Lower leg skin (tissue), 4 donors: Measurements from ENCODE around the gene NECTIN4. TPM values are rescaled to one million over a fixed set of nuclear protein-coding genes. Genes with fewer than 3 reads are reported as not detected.

Experiments used
- DNase-seq, 2 donors: peaks; one replicate each; pipeline ENCODE4 v3.0.0-alpha.2; 2019; ENCODE audit warnings: low spot score in 2 of 2
- H3K4me3 ChIP-seq: fragments of 200-600 bp; sonication (generic); 2 replicates; pipeline ENCODE4 v1.5.1; 2017; ENCODE audit warnings: mild to moderate bottlenecking, low read depth; ENCODE audit not compliant: poor library complexity, severe bottlenecking
- POLR2A ChIP-seq, 2 donors: fragments of 450-650 bp; IDR thresholded peaks; one replicate each; pipeline ENCODE4 v1.6.1; 2016 to 2017; ENCODE audit warnings: antibody characterized with exemption in 2 of 2, mild to moderate bottlenecking in 1 of 2, moderate library complexity in 1 of 2
- WGBS, 2 donors: methylation state at CpG; one replicate each; pipeline ENCODE4 v1.1.5; 2018; 5-methylcytosine and 5-hydroxymethylcytosine counted together
- intact Hi-C: fragments of 100-400 bp; cut with DNase I; formaldehyde crosslinking; loops from one replicate; pipeline ENCODE4 v1.15.0; 2023; ENCODE audit warnings: low total_unique reads
- total RNA-seq, 4 donors: library from RNA; depleted of rRNA; stranded (reverse); fragments of >200 nt; gene quantifications; one replicate each; pipeline ENCODE4 v1.1.0, GENCODE V29; 2016
- TF ChIP-seq, protein P1 (sequence below), 3 donors: fragments of 450-650 bp; IDR thresholded peaks; one replicate each; pipeline ENCODE4 v1.5.1; 2016; ENCODE audit warnings: antibody characterized with exemption in 3 of 3, mild to moderate bottlenecking in 3 of 3, moderate library complexity in 2 of 3

Gene NECTIN4
- total RNA-seq, 4 donors from 2014 or later = 176 to 239 (median 208) TPM

GRCh38 chr1:161047436-161048420, 41.6 kb downstream of the NECTIN4 start:
- intact Hi-C loops = no loop called here

DNA sequence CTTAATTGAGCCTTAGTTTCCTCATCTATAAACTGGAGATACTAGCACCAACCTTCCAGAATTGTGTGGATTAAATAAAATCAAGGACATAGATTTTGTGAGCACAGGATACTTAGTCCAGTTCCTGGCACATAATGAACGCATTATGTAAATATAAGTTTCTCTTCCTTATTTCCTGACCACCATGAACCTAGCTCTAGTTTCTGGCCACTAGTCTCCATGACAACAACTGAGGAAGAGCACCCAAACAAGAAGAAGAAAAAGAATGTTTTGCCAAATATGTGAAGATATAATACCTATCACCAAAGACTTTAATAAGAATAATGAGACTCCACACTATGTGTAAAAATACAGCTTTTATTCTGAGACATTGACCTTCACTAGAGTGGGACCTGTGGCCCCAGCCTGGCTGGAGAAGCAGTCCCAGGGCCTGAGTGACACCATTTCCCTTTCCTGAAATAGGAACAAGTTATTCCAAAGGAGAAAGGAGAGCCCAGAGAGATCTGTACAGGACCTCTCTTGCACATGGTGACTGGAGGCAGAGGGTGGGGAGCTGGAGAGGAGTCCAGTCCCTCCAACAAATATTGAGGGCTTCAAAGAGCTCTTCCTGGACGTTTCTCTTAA, 42.6 kb downstream of the NECTIN4 start:
- DNase-seq = no peak
- TF ChIP-seq, protein P1, sequence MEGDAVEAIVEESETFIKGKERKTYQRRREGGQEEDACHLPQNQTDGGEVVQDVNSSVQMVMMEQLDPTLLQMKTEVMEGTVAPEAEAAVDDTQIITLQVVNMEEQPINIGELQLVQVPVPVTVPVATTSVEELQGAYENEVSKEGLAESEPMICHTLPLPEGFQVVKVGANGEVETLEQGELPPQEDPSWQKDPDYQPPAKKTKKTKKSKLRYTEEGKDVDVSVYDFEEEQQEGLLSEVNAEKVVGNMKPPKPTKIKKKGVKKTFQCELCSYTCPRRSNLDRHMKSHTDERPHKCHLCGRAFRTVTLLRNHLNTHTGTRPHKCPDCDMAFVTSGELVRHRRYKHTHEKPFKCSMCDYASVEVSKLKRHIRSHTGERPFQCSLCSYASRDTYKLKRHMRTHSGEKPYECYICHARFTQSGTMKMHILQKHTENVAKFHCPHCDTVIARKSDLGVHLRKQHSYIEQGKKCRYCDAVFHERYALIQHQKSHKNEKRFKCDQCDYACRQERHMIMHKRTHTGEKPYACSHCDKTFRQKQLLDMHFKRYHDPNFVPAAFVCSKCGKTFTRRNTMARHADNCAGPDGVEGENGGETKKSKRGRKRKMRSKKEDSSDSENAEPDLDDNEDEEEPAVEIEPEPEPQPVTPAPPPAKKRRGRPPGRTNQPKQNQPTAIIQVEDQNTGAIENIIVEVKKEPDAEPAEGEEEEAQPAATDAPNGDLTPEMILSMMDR (IDR thresholded peaks at IDR 0.05) = no peak
- no peak for TF ChIP-seq POLR2A (IDR thresholded peaks at IDR 0.05)
- WGBS, 2 donors = 72 to 74% methylated on average over 2 of the region's 2 CpGs
- H3K4me3 ChIP-seq = no peak overlapping the region
- intact Hi-C loops = no loop called here

More at GRCh38 chr1:161047436-161048420, 41.6 kb downstream of the NECTIN4 start:
- TF ChIP-seq, protein P1 (IDR thresholded peaks at IDR 0.05) = no peak
- no peak for TF ChIP-seq POLR2A (IDR thresholded peaks at IDR 0.05)
- DNase-seq = no peak
- H3K4me3 ChIP-seq = no peak overlapping the region
- 93 to 95% methylated on average over 16 to 17 of the region's 18 CpGs for WGBS, 2 donors

GRCh38 chr1:161045736-161046604, 43.4 kb downstream of the NECTIN4 start, which contains the start of gene USF1:
USF1 (minus strand) TSS chr1:161045977; CDS start chr1:161043275, 2,702 bp downstream.
- WGBS, 2 donors = 0% methylated on average over 29 of the region's 29 CpGs
- peak within 1 kb of the TSS; percentile 90 for H3K4me3 ChIP-seq
- intact Hi-C loops = no loop called here
- TF ChIP-seq, protein P1 (IDR thresholded peaks at IDR 0.05) = no peak
- peak in 1 of 2 donors; percentile 59 for TF ChIP-seq POLR2A (IDR thresholded peaks at IDR 0.05)
- DNase-seq = peak; percentile 95 to 99

- TF ChIP-seq, protein P1 (IDR thresholded peaks at IDR 0.05) = no peak
- TF ChIP-seq POLR2A (IDR thresholded peaks at IDR 0.05) = no peak
- 0 to 1% methylated on average over 44 to 48 of the region's 48 CpGs for WGBS, 2 donors
- intact Hi-C loops = no loop called here
- peak overlapping the region; percentile 90 for H3K4me3 ChIP-seq
- DNase-seq = peak; percentile 69 to 93
Observed at GRCh38 chr1:161044908-161045735, 44.2 kb downstream of the NECTIN4 start.

- TF ChIP-seq, protein P1 (IDR thresholded peaks at IDR 0.05) = no peak
- TF ChIP-seq POLR2A (IDR thresholded peaks at IDR 0.05) = no peak
- no peak for DNase-seq
- intact Hi-C loops = no loop called here
- peak overlapping the region; percentile 90 for H3K4me3 ChIP-seq
Observed at GRCh38 chr1:161044535-161044907, 44.8 kb downstream of the NECTIN4 start.
